ENCODE measurements around the gene PLXNA1.

DNA sequence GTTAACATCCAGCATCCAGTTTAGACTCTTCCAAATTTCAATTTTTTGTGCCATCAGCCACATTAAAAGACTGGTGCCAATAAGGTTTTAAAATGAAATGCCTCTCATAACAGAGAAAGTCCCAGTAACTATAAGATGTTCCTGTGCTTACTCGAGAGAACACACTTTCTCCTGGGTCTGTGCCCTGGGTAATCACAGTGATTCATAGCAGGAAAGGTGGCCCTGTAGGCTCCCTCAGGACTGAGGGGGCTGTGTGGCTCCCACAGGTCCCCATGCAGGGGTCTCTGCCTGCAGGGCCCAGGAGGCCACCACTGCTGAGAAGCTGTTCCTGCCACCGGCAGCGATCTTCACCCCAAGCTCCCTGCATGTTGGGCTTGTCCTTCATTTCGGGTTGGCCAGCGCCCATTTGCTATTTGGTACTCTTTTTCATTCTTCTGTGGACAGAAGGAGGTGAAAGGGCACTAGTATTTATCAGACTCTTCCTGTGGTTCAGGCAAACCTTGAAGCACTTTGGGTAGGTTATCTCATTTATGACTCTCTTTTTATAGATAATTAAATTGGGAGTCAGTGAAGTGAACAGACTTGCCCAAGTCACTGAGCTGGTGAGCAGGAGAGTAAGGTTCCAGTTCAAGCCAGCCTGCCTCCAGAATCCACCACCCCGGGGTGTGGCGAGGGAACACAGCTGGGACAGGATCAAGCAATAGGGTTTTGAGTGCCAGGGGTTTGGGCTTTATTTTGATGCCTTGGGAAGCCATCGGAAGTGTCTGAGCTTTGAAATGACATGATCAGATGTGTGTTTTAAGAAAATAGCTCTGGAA is 44.2 kb upstream of the PLXNA1 start:
- TF ChIP-seq SMAD1 (IDR thresholded peaks at IDR 0.05; ENCODE audit: low read depth, low read length, partially characterized antibody) (no peak), ZNF174 (CRISPR knock-in tag; IDR thresholded peaks at IDR 0.05) (no peak), TFE3 (CRISPR knock-in tag; IDR thresholded peaks at IDR 0.05) (no peak), NFE2L1 (tag; IDR thresholded peaks at IDR 0.05; ENCODE audit: borderline replicate concordance, low read depth) (no peak), MAZ (CRISPR knock-in tag; conservative IDR thresholded peaks at IDR 0.05 in 1 of 2, IDR thresholded peaks at IDR 0.05 in 1 of 2) (no peak), EP300 (IDR thresholded peaks at IDR 0.05; ENCODE audit: low read length) (no peak), SPI1 (IDR thresholded peaks at IDR 0.05; ENCODE audit: borderline replicate concordance, low read depth, low read length) (no peak), IRF2 (CRISPR knock-in tag; IDR thresholded peaks at IDR 0.05) (no peak)
- TF ChIP-seq, protein P1, sequence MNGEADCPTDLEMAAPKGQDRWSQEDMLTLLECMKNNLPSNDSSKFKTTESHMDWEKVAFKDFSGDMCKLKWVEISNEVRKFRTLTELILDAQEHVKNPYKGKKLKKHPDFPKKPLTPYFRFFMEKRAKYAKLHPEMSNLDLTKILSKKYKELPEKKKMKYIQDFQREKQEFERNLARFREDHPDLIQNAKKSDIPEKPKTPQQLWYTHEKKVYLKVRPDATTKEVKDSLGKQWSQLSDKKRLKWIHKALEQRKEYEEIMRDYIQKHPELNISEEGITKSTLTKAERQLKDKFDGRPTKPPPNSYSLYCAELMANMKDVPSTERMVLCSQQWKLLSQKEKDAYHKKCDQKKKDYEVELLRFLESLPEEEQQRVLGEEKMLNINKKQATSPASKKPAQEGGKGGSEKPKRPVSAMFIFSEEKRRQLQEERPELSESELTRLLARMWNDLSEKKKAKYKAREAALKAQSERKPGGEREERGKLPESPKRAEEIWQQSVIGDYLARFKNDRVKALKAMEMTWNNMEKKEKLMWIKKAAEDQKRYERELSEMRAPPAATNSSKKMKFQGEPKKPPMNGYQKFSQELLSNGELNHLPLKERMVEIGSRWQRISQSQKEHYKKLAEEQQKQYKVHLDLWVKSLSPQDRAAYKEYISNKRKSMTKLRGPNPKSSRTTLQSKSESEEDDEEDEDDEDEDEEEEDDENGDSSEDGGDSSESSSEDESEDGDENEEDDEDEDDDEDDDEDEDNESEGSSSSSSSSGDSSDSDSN (IDR thresholded peaks at IDR 0.05; ENCODE audit: borderline replicate concordance in 1 of 2, low read depth in 2 of 2, low read length in 2 of 2): no peak

Data from K562 (cell line).